HL-60/S4 (cell line): ENCODE results near the gene PASK.

ENCODE experiments used
- in situ Hi-C: fragments of 300-500 bp; cut with MboI; formaldehyde crosslinking; loops from 2 replicates; pipeline ENCODE4 v1.14.3; 2022; ENCODE audit warnings: low sequenced_read_pairs

Gene PASK

DNA sequence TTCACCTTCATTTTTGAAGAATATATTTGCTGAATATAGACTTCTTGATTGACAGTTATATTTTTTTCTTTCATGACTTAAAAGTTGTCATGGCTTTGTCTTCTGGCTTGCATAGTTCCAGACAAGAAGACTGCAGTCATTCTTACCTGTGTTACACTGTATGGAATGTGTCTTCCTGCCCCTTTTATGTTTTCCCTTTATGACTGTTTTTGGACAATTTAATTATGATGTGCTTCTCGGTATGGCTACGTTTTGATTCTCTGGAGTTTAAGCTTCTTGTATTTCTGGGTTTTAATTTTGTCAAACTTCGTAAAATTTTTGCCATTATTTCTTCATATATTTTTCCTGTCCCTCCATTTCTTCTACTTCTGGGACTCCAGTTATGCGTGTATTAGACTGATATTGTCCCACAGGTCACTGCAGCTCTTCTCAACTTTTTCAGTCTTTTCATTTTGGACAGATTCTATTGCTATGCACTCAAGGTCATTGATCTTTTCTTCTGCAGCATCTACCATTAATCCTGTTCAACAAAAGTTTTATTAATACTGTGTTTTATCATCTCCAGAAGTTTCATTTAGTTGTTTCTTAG, 64.3 kb downstream of the PASK start:
- in situ Hi-C loops, result no loop called here

GRCh38 chr2:241083091-241083415, 66.2 kb downstream of the PASK start:
- in situ Hi-C loops, result no loop called here

- in situ Hi-C loops, result no loop called here
Measured at GRCh38 chr2:241082341-241083090, 66.8 kb downstream of the PASK start.

GRCh38 chr2:241081643-241082340, 67.5 kb downstream of the PASK start:
- in situ Hi-C loops, result no loop called here

DNA sequence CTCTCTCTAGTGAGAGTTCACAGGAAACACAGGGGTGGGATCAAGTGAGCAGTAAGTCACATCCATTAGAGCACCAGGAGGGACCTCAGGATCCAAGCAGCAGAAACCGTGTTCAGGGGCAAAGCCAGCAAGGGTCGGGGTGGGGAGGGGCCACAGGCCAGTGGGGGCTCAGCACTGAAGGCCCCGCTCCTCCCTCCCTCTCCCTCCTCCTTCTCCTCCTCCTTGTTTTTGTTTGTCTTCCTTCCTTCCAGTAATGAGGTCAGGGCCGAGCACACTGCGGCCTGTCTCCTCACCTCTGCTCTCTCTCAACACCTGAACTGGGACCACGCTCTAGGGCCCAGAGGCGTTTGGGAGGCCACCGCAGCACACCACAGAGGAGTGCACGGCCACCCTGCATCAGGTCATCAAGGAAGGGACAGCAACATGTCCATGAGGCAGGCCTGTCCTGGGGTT, 68.1 kb downstream of the PASK start:
- in situ Hi-C loops, result no loop called here

- in situ Hi-C loops, result no loop called here
Measured at GRCh38 chr2:241080405-241081189, 68.7 kb downstream of the PASK start.

GRCh38 chr2:241074901-241075540, 74.3 kb downstream of the PASK start:
- in situ Hi-C loops, result no loop called here

GRCh38 chr2:241074065-241074818, 75.0 kb downstream of the PASK start:
- in situ Hi-C loops, result no loop called here

GRCh38 chr2:241073166-241074064, 75.9 kb downstream of the PASK start:
- in situ Hi-C loops, result no loop called here

DNA sequence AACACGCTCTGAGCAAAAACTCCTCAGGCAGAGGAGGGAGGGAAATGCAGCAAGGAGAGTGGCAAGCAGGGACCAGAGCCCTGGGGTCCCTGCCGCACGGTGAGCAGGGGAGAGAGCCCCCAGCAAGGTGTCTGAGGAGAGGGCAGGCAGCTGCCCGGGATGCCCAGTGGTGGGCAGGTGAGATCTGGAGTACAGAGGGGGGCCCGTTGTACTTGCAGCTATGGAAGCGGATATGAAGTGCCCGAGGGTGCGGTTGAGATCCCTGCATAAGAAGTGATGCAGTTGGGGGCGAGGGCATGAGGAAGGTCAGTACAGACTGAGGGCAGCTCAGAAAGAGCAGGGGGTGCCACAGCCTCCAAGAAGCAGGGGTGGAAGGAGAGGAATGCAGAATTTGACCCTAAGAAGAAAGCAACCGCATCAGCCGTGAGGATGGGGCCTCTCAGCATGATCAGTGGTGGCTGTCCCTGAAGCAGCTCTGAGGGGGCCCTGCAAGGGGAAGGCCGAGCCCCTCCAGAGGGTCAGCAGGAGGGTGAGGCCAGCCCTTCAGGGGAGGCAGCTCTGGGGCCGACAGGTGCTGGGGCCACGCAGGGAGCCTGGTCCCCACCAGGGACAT, 76.6 kb downstream of the PASK start:
- in situ Hi-C loops, result no loop called here

- in situ Hi-C loops, result no loop called here
Measured at GRCh38 chr2:241072151-241072550, 77.1 kb downstream of the PASK start.

- in situ Hi-C loops, result no loop called here
Measured at GRCh38 chr2:241071677-241072111, 77.6 kb downstream of the PASK start.

DNA sequence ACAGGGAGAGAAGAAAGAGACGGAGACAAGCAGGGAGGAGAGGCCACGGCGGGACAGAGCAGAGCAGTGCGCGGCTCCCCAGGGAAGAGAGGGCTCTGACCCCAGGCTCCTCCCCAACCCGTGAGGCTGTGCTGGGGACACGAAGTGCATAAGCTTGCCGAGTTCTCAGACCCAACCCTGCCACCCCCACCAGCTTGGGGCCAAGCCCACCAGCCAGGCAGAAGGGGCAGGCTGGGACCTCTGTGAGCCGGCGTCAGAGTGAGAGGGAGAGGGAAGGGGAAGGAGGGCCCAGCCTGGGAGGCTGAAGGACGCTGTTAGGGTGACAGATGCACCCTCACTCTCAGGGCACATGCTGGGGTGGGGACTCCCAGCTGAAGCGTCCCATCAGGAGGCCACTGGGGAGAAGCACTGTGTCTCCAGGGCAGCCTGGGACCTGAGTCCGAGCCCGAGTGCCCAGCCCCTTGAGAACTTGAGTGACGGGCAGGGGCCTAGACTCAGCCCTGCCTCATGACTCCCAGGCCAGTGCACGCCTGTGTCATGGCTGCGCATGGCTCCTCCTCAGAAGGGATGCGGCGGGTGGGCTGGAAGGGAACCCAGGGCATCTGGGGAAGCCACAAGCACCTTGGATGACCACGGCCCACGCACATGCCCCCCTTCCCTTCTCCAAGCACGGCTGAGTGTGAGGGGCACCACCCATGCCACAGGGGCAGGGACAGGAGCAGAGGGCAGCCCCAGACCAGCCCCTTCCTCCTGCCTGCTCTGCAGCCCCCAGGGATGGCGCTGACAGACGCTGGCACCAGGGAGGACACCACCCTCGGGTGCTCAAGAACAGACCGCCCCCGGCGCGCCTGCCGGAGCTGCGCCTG, 78.2 kb downstream of the PASK start:
- in situ Hi-C loops, result no loop called here

GRCh38 chr2:241070361-241070760, 78.9 kb downstream of the PASK start:
- in situ Hi-C loops, result no loop called here

DNA sequence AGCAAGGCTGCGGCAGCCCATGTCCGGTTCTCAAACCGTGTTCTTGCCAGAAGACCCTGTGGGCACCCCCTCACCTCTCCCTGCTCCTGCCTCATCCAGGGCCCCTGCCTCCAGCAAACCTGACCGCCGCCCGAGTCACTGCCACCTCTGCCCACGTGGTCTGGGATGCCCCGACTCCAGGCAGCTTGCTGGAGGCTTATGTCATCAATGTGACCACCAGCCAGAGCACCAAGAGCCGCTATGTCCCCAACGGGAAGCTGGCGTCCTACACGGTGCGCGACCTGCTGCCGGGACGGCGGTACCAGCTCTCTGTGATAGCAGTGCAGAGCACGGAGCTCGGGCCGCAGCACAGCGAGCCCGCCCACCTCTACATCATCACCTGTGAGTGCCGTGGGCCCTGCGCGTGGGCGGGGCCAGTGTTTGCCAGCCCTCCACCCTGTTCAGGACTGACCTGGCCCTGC, 79.4 kb downstream of the PASK start:
- in situ Hi-C loops, result no loop called here

DNA sequence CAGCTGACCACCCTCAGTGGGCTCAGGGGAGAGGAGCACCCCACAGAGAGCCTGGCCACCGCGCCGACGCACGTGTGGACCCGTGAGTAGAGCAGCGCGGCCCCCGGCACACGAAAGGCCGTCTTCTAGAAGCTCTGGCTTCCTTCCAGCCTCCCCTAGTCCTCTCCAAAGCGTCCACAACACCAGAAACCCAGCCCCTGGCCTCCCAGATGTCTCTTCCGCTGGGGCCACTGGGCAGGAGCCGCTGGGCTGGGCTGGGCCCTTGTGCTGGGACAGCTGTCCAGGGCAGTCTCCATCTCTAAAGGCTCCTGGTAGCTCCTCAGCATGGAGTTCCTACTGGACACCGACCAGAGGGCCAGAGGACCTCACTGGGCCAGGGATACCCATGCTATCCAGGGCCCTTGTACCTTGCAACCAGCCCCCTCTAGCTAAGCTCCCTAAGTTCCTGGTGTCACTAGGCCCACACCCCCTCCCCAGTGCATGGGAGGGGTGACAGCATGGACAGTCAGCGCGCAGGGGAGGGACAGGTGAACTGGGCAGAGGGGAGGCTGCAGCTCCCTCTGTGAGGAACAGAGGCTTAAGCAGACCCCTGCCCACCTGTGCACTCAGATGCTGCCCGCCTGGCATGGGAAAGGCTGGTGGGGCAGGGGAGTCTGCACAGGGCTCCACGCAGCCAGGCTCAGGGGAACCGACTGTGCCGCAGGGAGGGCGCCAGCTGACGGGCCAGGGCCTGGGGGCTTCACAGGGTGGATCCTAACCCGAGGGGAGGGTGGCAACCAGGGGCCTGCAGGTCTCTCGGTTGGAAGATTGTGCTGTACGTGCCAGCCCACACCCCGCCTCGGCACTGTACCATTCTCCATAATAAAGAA, 80.1 kb downstream of the PASK start:
- in situ Hi-C loops, result no loop called here
